ENCODE results near the gene INTS12.
"Not testable (repeated sequence)": the region's sequence is repeated elsewhere in the genome, so short reads cannot be mapped to it uniquely, and the experiment has no call there.

INTS12 gene

GRCh38 chr4:105741548-105741947, 33.1 kb upstream of the INTS12 start:
- no peak overlapping the region for H3K27ac ChIP-seq
- no peaks in the 10 kb centered on the region for H3K9me3 ChIP-seq
- TF ChIP-seq, protein P1, sequence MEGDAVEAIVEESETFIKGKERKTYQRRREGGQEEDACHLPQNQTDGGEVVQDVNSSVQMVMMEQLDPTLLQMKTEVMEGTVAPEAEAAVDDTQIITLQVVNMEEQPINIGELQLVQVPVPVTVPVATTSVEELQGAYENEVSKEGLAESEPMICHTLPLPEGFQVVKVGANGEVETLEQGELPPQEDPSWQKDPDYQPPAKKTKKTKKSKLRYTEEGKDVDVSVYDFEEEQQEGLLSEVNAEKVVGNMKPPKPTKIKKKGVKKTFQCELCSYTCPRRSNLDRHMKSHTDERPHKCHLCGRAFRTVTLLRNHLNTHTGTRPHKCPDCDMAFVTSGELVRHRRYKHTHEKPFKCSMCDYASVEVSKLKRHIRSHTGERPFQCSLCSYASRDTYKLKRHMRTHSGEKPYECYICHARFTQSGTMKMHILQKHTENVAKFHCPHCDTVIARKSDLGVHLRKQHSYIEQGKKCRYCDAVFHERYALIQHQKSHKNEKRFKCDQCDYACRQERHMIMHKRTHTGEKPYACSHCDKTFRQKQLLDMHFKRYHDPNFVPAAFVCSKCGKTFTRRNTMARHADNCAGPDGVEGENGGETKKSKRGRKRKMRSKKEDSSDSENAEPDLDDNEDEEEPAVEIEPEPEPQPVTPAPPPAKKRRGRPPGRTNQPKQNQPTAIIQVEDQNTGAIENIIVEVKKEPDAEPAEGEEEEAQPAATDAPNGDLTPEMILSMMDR (IDR thresholded peaks at IDR 0.05), result no peak

DNA sequence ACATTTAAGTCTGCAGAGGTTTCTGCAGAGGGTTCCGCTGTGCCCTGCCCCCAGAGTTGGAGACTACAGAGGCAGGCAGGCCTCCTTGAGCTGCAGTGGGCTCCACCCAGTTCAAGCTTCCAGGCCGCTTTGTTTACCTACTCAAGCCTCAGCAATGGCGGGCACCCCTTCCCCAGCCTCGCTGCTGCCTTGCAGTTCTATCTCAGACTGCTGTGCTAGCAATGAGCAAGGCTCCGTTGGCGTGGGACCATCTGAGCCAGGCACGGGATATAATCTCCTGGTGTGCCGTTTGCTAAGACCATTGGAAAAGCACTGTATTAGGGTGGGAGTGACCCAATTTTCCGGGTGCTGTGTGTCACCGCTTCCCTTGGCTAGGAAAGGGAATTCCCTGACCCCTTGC, 26.7 kb upstream of the INTS12 start:
- not testable (repeated sequence) for H3K4me1 ChIP-seq (ENCODE audit: control insufficient read depth in 1 of 2, insufficient read depth in 1 of 2, low read depth in 1 of 2, low read length in 1 of 2); H3K9me3 ChIP-seq; H3K27ac ChIP-seq; H3K4me3 ChIP-seq (ENCODE audit: low read depth in 1 of 2, low read length in 1 of 2); H3K36me3 ChIP-seq; H3K27me3 ChIP-seq

More at GRCh38 chr4:105741548-105741947, 33.1 kb upstream of the INTS12 start:
- no peaks in the 10 kb centered on the region for H3K4me1 ChIP-seq (ENCODE audit: control insufficient read depth in 1 of 2, insufficient read depth in 1 of 2, low read depth in 1 of 2, low read length in 1 of 2)
- no peaks in the 10 kb centered on the region for H3K27me3 ChIP-seq
- H3K4me3 ChIP-seq (ENCODE audit: low read depth in 1 of 2, low read length in 1 of 2), result no peak overlapping the region
- no peaks in the 10 kb centered on the region for H3K36me3 ChIP-seq

DNA sequence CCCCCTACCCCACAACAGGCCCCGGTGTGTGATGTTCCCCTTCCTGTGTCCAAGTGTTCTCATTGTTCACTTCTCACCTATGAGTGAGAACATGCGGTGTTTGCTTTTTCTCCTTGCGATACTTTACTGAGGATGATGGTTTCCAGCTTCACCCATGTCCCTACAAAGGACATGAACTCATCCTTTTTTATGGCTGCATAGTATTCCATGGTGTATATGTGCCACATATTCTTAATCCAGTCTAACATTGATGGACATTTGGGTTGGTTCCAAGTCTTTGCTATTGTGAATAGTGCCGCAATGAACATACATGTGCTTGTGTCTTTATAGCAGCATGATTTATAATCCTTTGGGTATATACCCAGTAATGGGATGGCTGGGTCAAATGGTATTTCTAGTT, 21.4 kb upstream of the INTS12 start:
- H3K4me3 ChIP-seq (ENCODE audit: low read depth in 1 of 2, low read length in 1 of 2); H3K4me1 ChIP-seq (ENCODE audit: control insufficient read depth in 1 of 2, insufficient read depth in 1 of 2, low read depth in 1 of 2, low read length in 1 of 2); H3K27ac ChIP-seq; H3K27me3 ChIP-seq; H3K9me3 ChIP-seq; H3K36me3 ChIP-seq: not testable (repeated sequence)

DNA sequence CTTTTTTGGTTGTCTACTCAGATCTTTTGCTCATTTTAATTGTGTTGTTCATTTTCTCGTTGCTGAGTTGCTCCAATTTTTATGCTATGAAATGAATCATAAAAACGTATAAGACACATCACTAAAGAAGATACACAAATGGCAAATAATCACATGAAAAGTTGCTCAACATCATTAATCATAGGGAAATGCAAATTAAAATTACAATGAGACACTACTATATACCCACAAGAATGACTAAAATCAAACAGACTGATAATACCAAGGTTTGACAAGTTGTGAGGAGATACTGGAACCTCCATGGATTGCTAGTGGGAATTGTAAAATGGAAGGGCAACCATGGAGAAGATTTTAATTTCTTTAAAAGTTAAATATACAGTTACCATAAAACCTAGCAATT, 17.1 kb upstream of the INTS12 start:
- no peaks in the 10 kb centered on the region for H3K4me1 ChIP-seq (ENCODE audit: control insufficient read depth in 1 of 2, insufficient read depth in 1 of 2, low read depth in 1 of 2, low read length in 1 of 2)
- no peaks in the 10 kb centered on the region for H3K27me3 ChIP-seq
- no peaks in the 10 kb centered on the region for H3K9me3 ChIP-seq
- TF ChIP-seq, protein P1 (IDR thresholded peaks at IDR 0.05), result no peak
- H3K27ac ChIP-seq, result no peak overlapping the region
- H3K4me3 ChIP-seq (ENCODE audit: low read depth in 1 of 2, low read length in 1 of 2), result no peak overlapping the region
- no peaks in the 10 kb centered on the region for H3K36me3 ChIP-seq

GRCh38 chr4:105719204-105719603, 10.7 kb upstream of the INTS12 start:
- H3K4me1 ChIP-seq (ENCODE audit: control insufficient read depth in 1 of 2, insufficient read depth in 1 of 2, low read depth in 1 of 2, low read length in 1 of 2), result peaks cover 15 to 16% of the 10 kb centered on the region in 2 experiments
- no peaks in the 10 kb centered on the region for H3K27me3 ChIP-seq
- TF ChIP-seq, protein P1 (IDR thresholded peaks at IDR 0.05), result no peak
- no peaks in the 10 kb centered on the region for H3K9me3 ChIP-seq
- no peak overlapping the region for H3K4me3 ChIP-seq (ENCODE audit: low read depth in 1 of 2, low read length in 1 of 2)
- H3K27ac ChIP-seq, result no peak overlapping the region
- H3K36me3 ChIP-seq, result peaks cover 5% of the 10 kb centered on the region

- Histone ChIP-seq H3K27me3 (no peaks in the 10 kb centered on the region), H3K9me3 (no peaks in the 10 kb centered on the region), H3K4me3 (ENCODE audit: low read depth in 1 of 2, low read length in 1 of 2) (no peak overlapping the region), H3K27ac (no peak overlapping the region), H3K36me3 (peaks cover 5% of the 10 kb centered on the region), H3K4me1 (ENCODE audit: control insufficient read depth in 1 of 2, insufficient read depth in 1 of 2, low read depth in 1 of 2, low read length in 1 of 2) (peaks cover 18 to 21% of the 10 kb centered on the region in 2 experiments)
- TF ChIP-seq, protein P1 (IDR thresholded peaks at IDR 0.05), result no peak
Observed at GRCh38 chr4:105715692-105716278, 7.3 kb upstream of the INTS12 start.

DNA sequence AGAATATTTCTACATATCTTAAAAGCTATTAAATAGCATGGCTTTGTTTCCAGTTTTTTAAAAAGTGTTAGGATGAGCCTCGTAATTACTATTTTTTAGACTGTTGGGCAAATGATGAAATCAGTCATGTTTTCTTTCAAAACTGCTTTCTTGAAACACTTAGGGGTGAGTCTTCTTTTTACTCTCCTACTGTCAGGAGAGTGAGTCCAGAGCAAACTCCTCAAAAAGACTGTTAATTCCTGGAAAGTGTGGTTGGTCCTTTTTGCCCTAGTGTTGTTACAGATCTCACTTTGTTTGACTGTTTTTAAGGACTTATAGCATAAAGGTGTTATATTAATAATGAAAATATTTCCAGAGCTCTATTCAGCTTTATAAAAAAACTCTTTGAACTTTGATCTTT, 6.4 kb upstream of the INTS12 start:
- Histone ChIP-seq H3K36me3 (peaks cover 5% of the 10 kb centered on the region), H3K27ac (no peak overlapping the region), H3K4me1 (ENCODE audit: control insufficient read depth in 1 of 2, insufficient read depth in 1 of 2, low read depth in 1 of 2, low read length in 1 of 2) (peaks cover 18 to 21% of the 10 kb centered on the region in 2 experiments), H3K9me3 (no peaks in the 10 kb centered on the region), H3K27me3 (no peaks in the 10 kb centered on the region), H3K4me3 (ENCODE audit: low read depth in 1 of 2, low read length in 1 of 2) (no peak overlapping the region)
- TF ChIP-seq, protein P1 (IDR thresholded peaks at IDR 0.05), result no peak

All from neutrophil (primary cell).